Stimulated activated CD8-positive, alpha-beta memory T cell treated with anti-CD3 and anti-CD28 coated beads, Interleukin-7, amount 100 ng/mL, for 24 hours (primary cell): ENCODE data around the gene IL17C.
"Not testable (repeated sequence)": the region's sequence is repeated elsewhere in the genome, so short reads cannot be mapped to it uniquely, and the experiment has no call there.

Source experiments
- DNase-seq: peaks from one replicate; pipeline ENCODE4 v3.0.0-alpha.2; 2020; ENCODE audit warnings: low read depth

IL17C gene

DNA sequence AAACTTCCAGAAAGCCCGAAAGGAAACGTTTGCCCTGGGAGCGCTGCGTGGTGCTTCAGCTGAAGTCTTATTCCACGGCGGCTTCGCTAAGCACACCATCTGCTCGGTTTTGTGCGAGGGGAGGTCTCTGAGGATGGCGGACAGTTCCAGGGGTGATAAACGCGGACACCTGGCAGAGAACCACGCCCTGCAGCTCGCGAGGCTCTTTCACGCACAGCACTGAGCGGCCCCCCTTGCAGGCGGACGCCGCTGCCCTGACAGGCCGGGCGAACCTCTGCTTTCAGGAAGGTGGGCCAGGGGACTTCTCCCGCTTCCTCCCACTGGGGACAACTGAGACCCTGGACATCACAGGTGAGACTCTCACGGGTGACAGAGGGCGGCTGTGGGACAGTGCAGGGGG lies 20.8 kb downstream of the IL17C start:
- no peak for DNase-seq

DNA sequence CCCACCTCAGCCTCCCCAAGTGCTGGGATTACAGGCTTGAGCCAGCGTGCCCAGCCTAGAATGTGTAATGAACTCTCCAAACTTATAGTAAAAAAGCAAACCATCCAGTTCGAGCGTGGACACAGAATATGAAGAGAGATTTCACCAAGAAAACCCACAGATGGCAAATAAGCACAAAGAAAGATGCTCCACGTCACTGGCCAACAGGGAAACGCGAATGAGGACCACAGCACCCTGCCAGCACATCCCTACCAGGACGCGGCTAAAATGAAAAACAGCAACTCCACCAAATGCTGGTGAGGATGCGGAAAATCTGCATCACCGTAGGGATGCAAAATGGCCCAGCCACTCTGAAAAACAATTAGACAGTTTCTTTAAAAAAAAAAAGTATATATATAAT lies 23.1 kb downstream of the IL17C start:
- DNase-seq, result no peak

DNA sequence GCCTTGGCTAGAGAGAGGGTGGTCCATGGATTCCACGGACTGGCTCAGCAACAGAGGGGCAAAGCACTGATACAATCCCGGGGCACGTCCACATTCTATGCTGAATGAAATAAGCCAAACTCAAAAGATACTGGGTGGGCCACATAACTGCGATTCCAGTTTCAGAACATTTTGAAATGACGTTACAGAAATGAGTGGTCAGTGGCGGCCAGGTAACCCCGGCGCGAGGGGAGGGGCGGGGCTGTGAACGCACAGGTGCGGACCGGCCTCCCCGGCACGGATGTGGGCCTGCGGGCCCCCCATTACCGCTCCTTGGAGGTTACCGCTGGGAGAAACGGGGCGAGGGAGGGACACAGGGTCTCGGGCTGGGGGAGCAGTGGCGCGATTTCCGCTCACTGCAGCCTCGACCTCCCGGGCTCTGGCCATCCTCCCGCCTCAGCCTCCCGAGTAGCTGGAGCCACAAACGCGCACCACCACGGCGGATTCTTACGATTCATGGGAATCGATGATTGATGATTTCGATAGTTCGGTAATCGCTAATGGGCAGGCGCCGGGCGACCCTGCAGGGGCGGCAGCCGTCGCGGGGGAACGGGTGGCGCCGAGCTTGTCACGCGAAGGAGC lies 24.0 kb downstream of the IL17C start:
- DNase-seq, result no peak

DNA sequence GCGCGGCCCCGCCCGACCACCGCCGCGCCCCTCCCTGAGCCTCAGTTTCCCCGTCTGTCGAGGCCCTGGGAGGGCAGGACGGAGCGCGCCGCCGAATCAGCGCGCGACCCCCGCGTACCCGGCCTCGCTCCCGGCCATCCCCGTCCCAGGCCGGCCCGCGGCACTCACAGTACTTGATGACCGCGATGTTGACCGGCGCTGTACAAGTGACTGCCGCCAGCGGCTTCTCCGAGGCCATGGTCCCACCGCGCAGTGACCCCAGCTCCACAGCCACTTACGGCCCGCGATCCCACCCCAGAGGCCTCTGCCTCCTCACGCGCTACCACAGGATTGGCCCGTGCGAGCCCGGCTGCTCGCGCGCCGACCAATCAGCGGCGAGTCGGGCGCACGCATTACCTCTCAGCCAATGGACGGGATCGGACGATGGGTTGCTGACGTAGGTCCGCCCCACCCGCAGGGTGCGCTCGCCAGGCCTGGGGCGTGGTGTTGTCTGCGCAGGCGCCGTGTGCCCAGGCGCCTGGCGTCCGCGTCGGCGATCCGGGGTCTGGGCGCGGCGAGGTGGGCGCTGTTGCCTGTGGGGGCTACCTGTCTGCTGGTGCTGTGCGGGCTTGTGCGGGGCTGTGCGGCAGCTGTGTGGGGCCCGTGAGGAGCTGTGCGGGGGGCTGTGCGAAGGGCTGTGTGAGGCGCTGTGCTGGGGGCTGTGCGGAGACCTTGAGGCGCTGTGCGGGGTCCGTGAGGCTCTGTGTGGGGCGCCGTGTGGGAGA lies 24.7 kb downstream of the IL17C start, which contains the start of gene MVD:
TSS of gene MVD (minus strand) at position 249 of the 764 bp plus-strand sequence. CDS start at position 238, 11 bp downstream.
- DNase-seq, result peak; percentile 81

DNA sequence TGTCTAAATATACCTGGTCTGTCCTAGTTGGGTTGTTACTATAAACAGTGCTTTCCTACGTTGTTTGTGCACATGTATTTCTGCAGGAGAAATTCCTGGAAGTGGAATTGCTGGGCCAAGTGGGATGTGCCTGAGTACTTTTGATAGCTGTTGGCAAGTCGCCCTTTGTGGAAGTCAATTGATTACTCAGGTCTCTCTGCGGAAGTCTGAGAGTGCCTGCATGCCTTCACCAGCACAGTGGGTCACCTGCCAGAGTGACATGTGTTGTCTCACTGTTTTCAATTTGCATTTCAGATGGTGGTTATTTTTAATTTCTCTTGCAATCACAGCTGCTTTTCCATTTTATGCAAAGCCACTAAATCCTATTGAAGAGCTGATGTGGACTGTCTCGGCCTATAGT lies 26.8 kb downstream of the IL17C start:
- no peak for DNase-seq

DNA sequence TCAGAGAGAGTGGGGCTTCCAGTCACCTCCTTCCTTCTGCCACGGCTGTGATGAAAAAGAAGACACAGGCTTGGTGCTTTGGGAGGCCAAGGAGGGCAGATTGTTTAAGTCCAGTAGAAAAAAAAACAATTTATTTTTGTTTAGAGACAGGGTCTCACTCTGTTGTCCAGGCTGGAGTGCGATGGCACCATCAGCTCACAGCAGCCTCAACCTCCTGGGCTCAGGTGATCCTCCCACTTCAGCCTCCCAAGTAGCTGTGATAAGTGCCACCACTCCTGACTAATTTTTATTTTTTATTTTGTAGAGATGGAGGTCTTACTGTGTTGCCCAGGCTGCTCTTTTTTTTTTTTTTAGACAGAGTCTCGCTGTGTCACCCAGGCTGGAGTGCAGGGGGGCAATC lies 27.2 kb downstream of the IL17C start:
- DNase-seq, result no peak

DNA sequence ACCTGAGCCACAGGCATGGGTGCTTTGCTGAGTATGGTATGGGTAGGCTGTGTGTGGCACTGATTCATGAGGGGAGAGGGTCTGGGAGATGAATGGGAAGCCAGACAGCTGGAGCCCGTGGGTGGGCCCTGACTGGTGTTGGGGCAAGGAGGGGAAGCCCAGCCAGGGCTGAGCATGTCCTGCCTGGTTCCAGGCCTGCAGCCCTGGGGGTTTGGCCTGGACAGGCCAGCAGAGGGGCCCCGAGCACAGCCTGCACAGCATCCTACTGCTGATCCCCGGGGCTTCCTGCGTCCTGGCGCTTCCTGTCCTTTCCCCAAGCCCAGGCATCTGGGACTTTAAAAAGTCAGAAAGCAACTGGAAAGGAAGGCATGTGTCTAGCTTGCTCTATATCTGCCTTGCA lies 29.1 kb downstream of the IL17C start:
- DNase-seq, result no peak

DNA sequence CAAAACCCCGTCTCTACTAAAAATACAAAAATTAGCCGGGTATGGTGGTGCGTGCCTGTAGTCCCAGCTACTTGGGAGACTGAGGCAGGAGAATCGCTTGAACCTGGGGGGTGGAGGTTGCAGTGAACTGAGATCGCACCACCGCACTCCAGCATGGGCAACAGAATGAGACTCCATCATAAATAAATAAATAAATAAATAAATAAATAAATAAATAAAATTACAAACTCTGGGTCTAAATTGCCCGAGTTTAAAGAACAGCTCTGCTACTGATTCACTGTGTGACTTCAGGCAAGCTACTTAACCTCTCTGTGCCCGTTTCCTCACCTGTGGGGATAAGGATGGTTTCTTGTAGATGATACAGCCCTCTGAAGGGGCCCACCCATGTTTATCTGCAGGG lies 31.1 kb downstream of the IL17C start:
- DNase-seq, result not testable (repeated sequence)

DNA sequence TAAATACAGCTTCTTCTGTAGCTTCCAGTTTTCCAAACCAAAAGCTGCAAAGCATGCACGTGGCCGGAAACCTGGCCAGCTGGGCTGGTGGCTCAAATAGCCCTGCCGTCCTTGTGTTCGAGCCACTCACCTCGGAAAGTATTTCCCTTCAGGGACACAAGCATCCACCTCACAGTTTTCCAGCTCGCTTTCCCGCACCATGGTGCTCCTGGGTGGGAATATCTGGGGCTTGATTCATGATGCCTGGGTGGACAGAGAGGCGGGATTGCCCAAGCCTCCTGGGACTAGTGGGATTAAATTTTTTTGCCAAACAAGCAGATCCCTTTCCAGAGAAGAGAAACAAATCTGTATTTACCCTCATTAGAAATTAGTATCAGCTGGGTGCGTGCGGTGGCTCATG lies 31.6 kb downstream of the IL17C start:
- no peak for DNase-seq

DNA sequence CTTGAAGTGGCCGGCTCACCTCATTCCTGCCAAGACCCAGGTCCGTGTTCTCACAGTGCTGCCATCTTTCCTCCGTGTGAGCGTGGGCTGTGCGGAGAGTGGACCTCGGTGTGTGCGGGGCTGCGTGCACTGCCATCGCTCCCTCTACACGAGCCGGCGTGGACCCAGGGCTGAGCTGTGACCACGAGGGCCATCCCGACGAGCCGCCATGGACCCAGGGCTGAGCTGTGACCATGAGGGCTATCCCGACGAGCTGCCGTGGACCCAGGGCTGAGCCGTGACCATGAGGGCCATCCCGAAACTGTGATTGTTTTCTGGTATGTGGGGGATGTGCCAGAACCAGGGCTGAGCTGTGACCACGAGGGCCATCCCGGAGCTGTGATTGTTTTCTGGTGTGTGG lies 33.4 kb downstream of the IL17C start:
- DNase-seq, result no peak

DNA sequence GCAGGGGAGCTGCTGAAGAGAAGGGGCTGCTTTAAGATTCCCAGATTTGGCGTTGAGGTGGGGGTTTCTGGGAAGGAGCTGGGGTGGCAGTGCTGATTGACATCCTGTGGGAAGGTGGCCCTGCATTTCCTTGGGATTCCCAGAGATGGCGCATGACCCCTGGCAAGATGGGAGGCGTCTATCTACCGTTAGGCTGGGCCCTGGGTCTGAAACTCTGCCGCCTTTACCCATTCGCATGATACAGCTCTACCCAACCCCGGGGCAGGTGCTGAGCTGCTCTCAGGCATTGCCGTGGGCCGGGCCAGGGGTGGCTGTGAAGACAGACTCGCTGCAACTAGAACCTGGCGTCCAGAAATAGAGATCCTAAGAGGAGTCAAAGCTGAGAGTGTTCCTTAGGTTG lies 34.4 kb downstream of the IL17C start:
- no peak for DNase-seq

DNA sequence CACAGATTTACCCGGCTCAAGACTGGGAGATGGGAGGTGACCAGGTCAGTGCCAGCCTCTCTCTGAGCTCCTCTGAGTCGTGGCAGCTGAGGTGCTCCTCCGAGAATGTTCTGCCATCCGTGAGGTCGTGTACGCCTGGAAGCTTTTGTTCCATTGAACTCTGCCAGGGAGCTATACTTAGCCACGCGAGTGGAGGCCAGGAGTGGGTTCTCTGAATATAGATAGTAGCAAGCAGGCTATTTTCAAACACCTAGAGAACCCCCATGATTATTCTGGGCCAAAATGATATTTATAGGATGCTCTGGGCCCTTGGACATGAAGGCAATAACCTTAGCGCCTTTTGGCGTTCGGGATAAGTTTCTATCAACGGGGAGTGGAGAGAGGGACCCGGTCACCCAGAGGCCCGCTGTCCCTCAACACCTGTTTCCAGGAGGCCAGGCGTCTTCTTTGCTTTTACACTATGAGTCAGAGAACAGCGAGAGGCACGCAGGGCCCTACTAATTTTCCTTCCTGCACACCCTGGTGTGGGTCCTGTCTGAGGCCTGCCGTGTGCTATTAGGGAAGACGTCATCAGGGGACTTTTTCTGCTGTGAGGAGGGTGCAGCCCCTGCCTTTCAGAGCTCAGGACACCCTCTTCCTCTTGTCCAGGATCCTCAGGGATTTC lies 35.5 kb downstream of the IL17C start:
- no peak for DNase-seq

DNA sequence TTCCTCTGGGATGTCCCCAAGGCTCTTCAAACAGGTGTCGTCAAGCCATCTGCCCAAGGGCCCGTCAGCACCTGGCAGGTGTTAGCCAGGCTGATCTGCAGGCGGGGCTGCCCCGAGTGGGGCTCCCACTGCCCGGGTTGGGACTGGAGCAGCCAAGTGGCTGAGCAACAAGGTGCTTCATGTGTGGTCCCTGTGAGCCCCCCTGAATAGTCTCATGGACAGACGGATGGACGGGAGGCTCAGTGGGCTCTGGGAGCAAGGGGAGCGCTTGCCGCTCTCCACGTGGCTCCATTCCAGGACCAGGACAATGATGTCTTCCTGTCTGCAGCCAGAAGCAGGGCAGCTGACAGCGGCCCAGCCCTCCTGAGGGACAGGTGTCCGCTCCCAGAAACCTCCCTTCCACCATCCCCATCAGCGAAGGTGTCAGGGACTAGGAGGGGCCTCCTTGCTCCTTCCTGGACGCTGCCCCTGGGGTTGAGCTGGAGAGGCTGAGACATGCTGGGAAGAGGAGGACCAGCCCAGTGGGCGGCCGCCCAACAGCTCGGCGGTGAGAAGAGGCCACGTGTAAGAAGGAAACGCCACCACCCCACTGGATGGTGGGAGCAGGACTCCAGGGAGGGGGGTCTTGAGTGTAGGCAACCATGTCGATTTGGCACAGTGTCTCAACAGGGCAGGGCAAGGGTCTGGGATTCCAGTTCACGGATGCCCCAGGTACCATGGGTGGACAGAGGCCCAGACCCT lies 38.3 kb downstream of the IL17C start:
- DNase-seq, result no peak

DNA sequence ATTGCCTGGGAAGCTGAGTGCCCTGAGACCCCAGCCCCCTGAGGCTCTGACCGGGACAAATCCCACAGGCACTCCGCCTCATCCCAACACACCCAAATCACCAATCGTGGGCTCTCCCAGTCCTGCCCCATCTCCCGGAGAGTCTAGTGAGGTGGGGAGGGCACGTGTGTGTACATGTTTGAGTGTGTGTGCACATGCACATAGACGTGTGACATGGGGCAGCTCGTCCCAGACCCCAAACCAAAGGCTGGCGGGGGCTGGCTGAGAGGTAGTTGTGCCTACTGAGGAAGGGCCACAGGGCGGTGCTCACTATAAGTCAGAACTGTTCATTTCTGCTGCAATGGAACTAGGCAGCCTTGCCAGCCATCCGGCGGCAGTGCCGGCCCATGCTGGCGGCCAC lies 39.3 kb downstream of the IL17C start:
- DNase-seq, result no peak

DNA sequence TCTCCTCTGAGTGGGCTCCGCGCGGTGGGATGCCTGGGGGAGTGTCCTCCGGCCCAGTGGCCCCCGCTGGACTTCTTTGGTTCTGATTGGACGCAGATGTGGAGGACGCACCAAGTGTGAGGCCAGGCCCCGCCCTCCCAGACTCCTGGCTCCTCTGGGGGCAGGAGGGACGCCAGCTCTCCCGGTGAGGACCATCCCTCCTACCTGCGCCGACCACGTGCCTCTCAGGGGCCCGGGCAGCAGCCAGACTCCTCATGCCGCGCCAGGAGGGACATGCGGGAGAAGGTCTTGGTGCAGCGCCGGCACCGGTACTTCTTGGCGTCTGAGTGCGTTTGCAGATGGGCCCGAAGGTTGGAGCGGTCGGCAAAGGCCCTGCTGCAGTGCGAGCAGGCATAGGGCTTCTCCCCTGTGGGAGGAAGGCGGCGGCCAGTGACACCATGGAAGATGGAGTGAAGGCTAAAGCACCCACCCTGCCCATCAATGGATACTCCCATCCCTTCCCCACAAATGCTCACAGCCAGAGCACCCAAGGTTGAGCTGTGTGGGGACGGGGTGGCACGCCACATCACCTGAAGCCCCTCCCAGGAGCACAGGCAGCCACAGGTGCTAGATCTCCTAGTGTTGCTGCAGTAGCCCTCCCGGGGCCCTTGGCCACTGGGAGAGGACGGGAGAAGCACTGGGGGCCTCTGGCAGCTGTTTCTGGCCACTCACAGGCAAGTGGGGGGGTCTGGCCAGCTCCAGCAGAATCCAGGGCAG lies 40.0 kb downstream of the IL17C start:
- no peak for DNase-seq

DNA sequence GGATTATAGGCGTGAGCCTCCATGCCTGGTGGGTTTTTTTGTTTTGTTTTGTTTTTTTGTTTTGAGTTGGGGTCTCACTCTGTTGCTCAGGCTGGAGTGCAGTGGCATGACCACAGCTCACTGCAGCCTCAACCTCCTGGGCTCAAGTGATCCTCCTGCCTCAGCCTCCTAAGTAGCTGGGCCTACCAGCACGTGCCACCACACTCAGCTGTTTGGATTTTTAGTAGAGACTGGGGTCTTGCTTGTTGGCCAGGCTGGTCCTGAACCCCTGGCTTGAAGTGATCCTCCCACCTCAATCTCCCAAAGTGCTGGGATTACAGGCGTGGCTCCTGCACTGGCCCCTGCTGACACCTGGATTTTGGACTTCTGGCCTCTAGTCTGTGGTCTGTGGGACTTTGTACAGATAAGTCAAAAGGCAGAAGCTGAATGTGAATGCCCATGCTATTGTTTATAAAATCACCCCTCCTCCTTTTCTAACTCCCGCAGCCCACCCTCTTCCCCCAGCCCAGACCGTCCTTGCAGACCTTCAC lies 42.2 kb downstream of the IL17C start:
- DNase-seq, result no peak

DNA sequence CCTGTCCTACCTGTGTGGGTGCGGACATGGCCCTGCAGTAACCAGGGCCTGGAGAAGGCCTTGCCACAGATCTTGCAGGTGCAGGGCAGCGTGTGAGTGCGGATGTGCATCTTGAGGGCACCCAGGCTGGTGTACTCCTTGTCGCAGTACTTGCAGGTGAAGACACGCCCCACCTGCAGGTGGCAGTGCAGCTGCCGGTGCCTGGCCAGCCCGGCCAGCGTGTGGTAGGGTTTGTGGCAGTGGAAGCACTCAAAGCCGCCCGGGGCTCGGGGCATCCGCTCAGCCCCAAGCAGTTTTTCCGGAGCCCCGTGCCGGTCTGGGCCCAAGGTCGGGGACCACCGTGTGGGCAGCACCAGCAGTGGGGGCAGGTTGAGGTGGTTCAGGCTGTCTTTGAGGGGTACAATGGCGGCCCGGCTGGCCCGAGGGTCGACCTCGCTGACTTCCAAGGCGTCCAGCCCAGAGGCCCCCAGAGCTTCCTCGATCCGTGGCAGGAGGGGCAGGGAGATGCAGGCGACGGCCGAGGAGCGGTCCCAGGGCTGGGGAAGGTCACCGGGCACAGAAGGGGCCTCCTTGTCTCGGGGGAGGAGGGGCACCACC lies 42.8 kb downstream of the IL17C start:
- DNase-seq, result no peak

DNA sequence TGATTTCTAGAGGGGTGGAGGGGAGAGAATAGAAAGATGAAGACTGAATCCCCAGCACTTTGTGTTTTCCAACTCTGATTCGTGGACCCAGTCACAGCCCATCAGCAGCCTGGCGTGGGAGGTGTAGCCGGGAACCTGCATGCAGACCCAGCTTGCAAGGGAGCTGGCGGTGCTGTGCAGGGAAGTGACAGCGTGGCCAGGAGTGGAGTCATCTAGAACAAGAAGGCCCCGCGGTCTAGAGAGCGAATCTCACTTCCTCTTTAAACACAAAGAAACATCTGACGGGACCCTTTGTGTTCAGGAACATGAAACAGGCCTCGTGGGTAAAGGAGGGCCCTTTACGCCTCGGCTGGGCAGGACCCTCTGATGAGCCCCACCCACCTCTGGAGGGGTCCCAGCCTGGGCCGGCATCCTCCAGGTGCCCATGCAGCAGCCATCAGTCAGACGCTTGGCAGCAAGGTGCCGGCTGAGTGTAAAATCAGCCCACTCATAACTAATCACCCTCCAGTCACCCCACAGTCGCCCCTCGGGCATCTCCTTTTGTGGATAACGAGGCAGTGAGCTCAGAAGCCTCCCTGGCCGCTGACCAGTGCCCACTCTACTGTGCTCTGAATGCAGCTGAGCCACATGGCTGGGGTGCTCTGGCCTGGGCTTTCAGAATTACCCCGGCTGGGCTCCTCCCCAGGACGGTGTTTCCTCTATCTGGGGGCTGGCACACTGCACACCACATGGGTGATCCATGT lies 43.5 kb downstream of the IL17C start:
- no peak for DNase-seq

DNA sequence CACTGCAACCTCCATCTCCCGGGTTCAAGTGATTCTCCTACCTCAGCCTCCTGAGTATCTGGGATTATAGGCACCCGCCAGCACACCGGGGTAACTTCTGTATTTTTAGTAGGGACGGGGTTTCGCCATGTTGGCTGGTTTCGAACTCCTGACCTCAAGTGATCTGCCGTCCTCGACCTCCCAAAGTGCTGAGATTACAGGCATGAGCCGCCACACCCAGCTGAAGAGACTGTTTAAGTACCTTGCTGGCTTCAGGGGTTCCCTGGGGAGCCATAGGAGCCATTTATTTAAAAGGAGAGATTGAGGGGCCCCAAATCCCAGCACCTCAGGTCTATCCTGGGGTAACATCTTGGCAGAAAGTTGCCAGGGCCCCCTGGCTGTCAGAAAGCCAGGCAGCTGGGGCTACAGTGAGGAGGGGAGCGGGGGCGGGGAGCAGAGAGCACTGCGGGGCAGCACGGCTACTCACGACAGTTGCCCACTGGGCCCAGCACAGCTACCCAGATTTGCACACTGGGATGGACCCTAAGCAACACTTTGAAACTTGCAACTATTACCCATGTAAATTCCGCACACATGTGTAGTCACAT lies 46.3 kb downstream of the IL17C start:
- no peak for DNase-seq
